Ishikawa (cell line): ENCODE data around the gene ADAMTSL1.
A peak's percentile ranks its signal among the peaks of the same experiment; 100 is the strongest.

Source experiments
- CEBPB ChIP-seq: IDR thresholded peaks from 2 replicates; pipeline ENCODE4 v1.6.1; 2012
- CREB1 ChIP-seq: IDR thresholded peaks from 2 replicates; pipeline ENCODE4 v1.6.1; 2012; ENCODE audit warnings: low read depth
- EGR1 ChIP-seq: IDR thresholded peaks from 2 replicates; pipeline ENCODE4 v1.6.1; 2012
- EP300 ChIP-seq: IDR thresholded peaks from 2 replicates; pipeline ENCODE4 v1.6.1; 2012; ENCODE audit warnings: borderline replicate concordance
- FOXM1 ChIP-seq: IDR thresholded peaks from 2 replicates; pipeline ENCODE4 v1.6.1; 2012; ENCODE audit warnings: low read depth, borderline replicate concordance
- NFIC ChIP-seq: IDR thresholded peaks from 2 replicates; pipeline ENCODE4 v1.6.1; 2012
- RAD21 ChIP-seq: IDR thresholded peaks from 2 replicates; pipeline ENCODE4 v1.6.1; 2012; ENCODE audit warnings: low read depth
- TAF1 ChIP-seq: IDR thresholded peaks from 2 replicates; pipeline ENCODE4 v1.6.1; 2012; ENCODE audit warnings: low read depth, mild to moderate bottlenecking
- TCF12 ChIP-seq: IDR thresholded peaks from 2 replicates; pipeline ENCODE4 v1.6.1; 2012; ENCODE audit warnings: low read depth
- TEAD4 ChIP-seq: IDR thresholded peaks from 2 replicates; pipeline ENCODE4 v1.6.1; 2012
- YY1 ChIP-seq: IDR thresholded peaks from 2 replicates; pipeline ENCODE4 v1.6.1; 2012; ENCODE audit warnings: low read depth
- ZBTB7A ChIP-seq: IDR thresholded peaks from 2 replicates; pipeline ENCODE4 v1.6.1; 2012; ENCODE audit warnings: low read depth
- TF ChIP-seq, protein P1 (sequence below): IDR thresholded peaks from 2 replicates; pipeline ENCODE4 v1.6.1; 2012; ENCODE audit warnings: low read depth, mild to moderate bottlenecking
- TF ChIP-seq, protein P2 (sequence below): IDR thresholded peaks from 2 replicates; pipeline ENCODE4 v1.6.1; 2012
- TF ChIP-seq, protein P3 (sequence below): IDR thresholded peaks from 2 replicates; pipeline ENCODE4 v1.6.1; 2012

ADAMTSL1 gene

GRCh38 chr9:18623221-18624079 lies 149.5 kb downstream of the ADAMTSL1 start:
- TF ChIP-seq FOXM1 (no peak), CEBPB (no peak), TAF1 (no peak), TEAD4 (no peak), EP300 (no peak), YY1 (no peak), CREB1 (no peak), NFIC (no peak), RAD21 (no peak), EGR1 (no peak), ZBTB7A (no peak)
- TF ChIP-seq, protein P1, sequence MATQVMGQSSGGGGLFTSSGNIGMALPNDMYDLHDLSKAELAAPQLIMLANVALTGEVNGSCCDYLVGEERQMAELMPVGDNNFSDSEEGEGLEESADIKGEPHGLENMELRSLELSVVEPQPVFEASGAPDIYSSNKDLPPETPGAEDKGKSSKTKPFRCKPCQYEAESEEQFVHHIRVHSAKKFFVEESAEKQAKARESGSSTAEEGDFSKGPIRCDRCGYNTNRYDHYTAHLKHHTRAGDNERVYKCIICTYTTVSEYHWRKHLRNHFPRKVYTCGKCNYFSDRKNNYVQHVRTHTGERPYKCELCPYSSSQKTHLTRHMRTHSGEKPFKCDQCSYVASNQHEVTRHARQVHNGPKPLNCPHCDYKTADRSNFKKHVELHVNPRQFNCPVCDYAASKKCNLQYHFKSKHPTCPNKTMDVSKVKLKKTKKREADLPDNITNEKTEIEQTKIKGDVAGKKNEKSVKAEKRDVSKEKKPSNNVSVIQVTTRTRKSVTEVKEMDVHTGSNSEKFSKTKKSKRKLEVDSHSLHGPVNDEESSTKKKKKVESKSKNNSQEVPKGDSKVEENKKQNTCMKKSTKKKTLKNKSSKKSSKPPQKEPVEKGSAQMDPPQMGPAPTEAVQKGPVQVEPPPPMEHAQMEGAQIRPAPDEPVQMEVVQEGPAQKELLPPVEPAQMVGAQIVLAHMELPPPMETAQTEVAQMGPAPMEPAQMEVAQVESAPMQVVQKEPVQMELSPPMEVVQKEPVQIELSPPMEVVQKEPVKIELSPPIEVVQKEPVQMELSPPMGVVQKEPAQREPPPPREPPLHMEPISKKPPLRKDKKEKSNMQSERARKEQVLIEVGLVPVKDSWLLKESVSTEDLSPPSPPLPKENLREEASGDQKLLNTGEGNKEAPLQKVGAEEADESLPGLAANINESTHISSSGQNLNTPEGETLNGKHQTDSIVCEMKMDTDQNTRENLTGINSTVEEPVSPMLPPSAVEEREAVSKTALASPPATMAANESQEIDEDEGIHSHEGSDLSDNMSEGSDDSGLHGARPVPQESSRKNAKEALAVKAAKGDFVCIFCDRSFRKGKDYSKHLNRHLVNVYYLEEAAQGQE, result no peak
- TF ChIP-seq, protein P2, sequence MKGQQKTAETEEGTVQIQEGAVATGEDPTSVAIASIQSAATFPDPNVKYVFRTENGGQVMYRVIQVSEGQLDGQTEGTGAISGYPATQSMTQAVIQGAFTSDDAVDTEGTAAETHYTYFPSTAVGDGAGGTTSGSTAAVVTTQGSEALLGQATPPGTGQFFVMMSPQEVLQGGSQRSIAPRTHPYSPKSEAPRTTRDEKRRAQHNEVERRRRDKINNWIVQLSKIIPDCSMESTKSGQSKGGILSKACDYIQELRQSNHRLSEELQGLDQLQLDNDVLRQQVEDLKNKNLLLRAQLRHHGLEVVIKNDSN, result no peak
- TF ChIP-seq, protein P3, sequence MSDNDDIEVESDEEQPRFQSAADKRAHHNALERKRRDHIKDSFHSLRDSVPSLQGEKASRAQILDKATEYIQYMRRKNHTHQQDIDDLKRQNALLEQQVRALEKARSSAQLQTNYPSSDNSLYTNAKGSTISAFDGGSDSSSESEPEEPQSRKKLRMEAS, result no peak

GRCh38 chr9:18626046-18626698 lies 152.2 kb downstream of the ADAMTSL1 start:
- TF ChIP-seq, protein P3, result no peak
- TF ChIP-seq, protein P1, result peak; percentile 59; the same call in 1 of the 2 replicates

DNA sequence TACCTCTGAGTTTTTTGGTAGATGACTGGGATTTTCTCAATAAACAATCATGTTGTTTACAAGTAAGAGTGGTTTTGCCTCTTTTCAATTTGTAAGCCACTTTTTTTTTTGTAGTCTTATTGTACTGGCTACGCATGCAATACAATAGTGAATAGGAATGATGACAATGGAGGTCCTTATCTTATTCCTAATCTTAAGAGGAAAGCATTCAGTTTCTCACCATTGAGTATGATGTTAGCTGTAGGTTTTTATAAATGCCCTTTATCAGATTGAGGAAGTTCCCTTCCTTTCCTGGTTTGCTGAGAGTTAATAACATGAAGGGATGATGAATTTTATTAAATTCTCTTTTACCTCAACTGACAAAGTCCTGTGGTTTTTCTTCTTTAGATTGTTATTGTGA lies 155.2 kb downstream of the ADAMTSL1 start:
- no peak for TF ChIP-seq CREB1
- TF ChIP-seq YY1, result no peak
- TF ChIP-seq FOXM1, result no peak
- TF ChIP-seq, protein P2, result no peak

GRCh38 chr9:18632632-18633403 lies 158.9 kb downstream of the ADAMTSL1 start:
- TF ChIP-seq TCF12 (no peak), TEAD4 (no peak), RAD21 (no peak), EGR1 (no peak), TAF1 (no peak), EP300 (no peak), ZBTB7A (no peak), YY1 (no peak), FOXM1 (no peak), NFIC (no peak), CEBPB (no peak), CREB1 (no peak)
- TF ChIP-seq, protein P1, result no peak
- TF ChIP-seq, protein P3, result no peak
- TF ChIP-seq, protein P2, result no peak
